HepG2 (cell line): ENCODE results near the gene NRBP1. TPM values are rescaled to one million over a fixed set of nuclear protein-coding genes. Genes with fewer than 3 reads are reported as not detected.
A peak's percentile ranks its signal among the peaks of the same experiment; 100 is the strongest.

Source experiments
- FOSL1 ChIP-seq: sonication (generic); formaldehyde crosslinking; IDR thresholded peaks from 2 replicates; pipeline ENCODE4 v1.9.0; 2021; ENCODE audit warnings: missing genetic modification reagents, borderline replicate concordance
- HCFC1 ChIP-seq: fragments of 150-350 bp; IDR thresholded peaks from 2 replicates; pipeline ENCODE4 v1.6.1; 2014; ENCODE audit warnings: low read depth, low read length
- HNF1A ChIP-seq, 2 experiments: sonication (generic) in 1 of 2; formaldehyde crosslinking in 1 of 2; IDR thresholded peaks; 2 replicates each; pipeline versions ENCODE4 v1.4.0 to v1.6.1; 2016 to 2020; ENCODE audit warnings: borderline replicate concordance in 1 of 2, low read depth in 1 of 2, mild to moderate bottlenecking in 1 of 2, missing genetic modification reagents in 1 of 2
- IRF2 ChIP-seq: IDR thresholded peaks from 2 replicates; pipeline ENCODE4 v1.6.1; 2018; ENCODE audit warnings: missing genetic modification reagents, missing compliant biosample characterization
- KAT8 ChIP-seq: IDR thresholded peaks from 2 replicates; pipeline ENCODE4 v1.6.1; 2016; ENCODE audit warnings: missing genetic modification reagents, missing compliant biosample characterization
- POLR2A ChIP-seq, 2 experiments: IDR thresholded peaks; 2 replicates each; pipeline ENCODE4 v1.6.1; 2011; ENCODE audit warnings: low read depth in 2 of 2, low read length in 2 of 2, mild to moderate bottlenecking in 1 of 2, moderate library complexity in 1 of 2; ENCODE audit not compliant: insufficient read depth in 1 of 2
- SKI ChIP-seq: fragments of 450-650 bp; IDR thresholded peaks from one replicate; pipeline ENCODE4 v1.6.1; 2018; ENCODE audit warnings: mild to moderate bottlenecking; ENCODE audit not compliant: partially characterized antibody
- SNAPC2 ChIP-seq: sonication (generic); formaldehyde crosslinking; IDR thresholded peaks from 2 replicates; pipeline ENCODE4 v1.8.1; 2022; ENCODE audit warnings: mild to moderate bottlenecking, missing genetic modification reagents
- TOPORS ChIP-seq: sonication (generic); formaldehyde crosslinking; IDR thresholded peaks from 2 replicates; pipeline ENCODE4 v1.8.0; 2023; ENCODE audit warnings: mild to moderate bottlenecking, missing genetic modification reagents
- ZNF121 ChIP-seq: sonication (generic); formaldehyde crosslinking; IDR thresholded peaks from 2 replicates; pipeline ENCODE4 v1.5.0; 2020; ENCODE audit warnings: mild to moderate bottlenecking, missing genetic modification reagents
- ZNF124 ChIP-seq: sonication (generic); formaldehyde crosslinking; IDR thresholded peaks from 2 replicates; pipeline ENCODE4 v1.4.0; 2020; ENCODE audit warnings: missing genetic modification reagents
- ZNF205 ChIP-seq: IDR thresholded peaks from 2 replicates; pipeline ENCODE4 v1.6.1; 2018; ENCODE audit warnings: missing biosample characterization, missing genetic modification reagents
- ZNF282 ChIP-seq: fragments of 450-650 bp; IDR thresholded peaks from 2 replicates; pipeline ENCODE4 v1.6.1; 2018; ENCODE audit not compliant: partially characterized antibody
- ZNF549 ChIP-seq: sonication (generic); formaldehyde crosslinking; IDR thresholded peaks from 2 replicates; pipeline ENCODE4 v1.5.0; 2020; ENCODE audit warnings: missing genetic modification reagents
- ZNF558 ChIP-seq: sonication (generic); formaldehyde crosslinking; IDR thresholded peaks from 2 replicates; pipeline ENCODE4 v1.9.0; 2022; ENCODE audit warnings: mild to moderate bottlenecking, missing genetic modification reagents, borderline replicate concordance
- ZNF670 ChIP-seq: sonication (generic); formaldehyde crosslinking; IDR thresholded peaks from 2 replicates; pipeline ENCODE4 v1.8.0; 2022; ENCODE audit warnings: mild to moderate bottlenecking, missing genetic modification reagents, borderline replicate concordance
- ZNF781 ChIP-seq: sonication (generic); formaldehyde crosslinking; IDR thresholded peaks from 2 replicates; pipeline ENCODE4 v1.5.1; 2020; ENCODE audit warnings: borderline replicate concordance, mild to moderate bottlenecking, missing genetic modification reagents; ENCODE audit errors: not compliant biosample characterization
- ZNF891 ChIP-seq: sonication (generic); formaldehyde crosslinking; IDR thresholded peaks from 2 replicates; pipeline ENCODE4 v1.5.0; 2020; ENCODE audit warnings: mild to moderate bottlenecking, missing genetic modification reagents
- polyA plus RNA-seq, 8 experiments: library from polyadenylated mRNA; depleted of rRNA in 3 of 8; stranded (reverse) in 7 of 8; unstranded in 1 of 8; fragments of >200 nt; fragmentation: Illumina TruSeq in 4 of 8; extraction: Trizol in 4 of 8; gene quantifications; 2 replicates each; pipeline versions ENCODE4 v1.2.1 to v1.2.3, GENCODE V29; 2011 to 2016; ENCODE audit warnings: low read depth in 4 of 8, missing spikeins in 1 of 8, mixed read lengths in 1 of 8; ENCODE audit not compliant: insufficient read depth in 1 of 8
- total RNA-seq, 5 experiments: library from RNA; depleted of rRNA; stranded (reverse); fragments of >200 nt; fragmentation: Illumina TruSeq; extraction: Trizol; gene quantifications; 2 replicates each; pipeline ENCODE4 v1.2.3, GENCODE V29; 2016; ENCODE audit warnings: low read depth in 1 of 5
- TF ChIP-seq, protein P1 (sequence below), 2 experiments: IDR thresholded peaks; 2 replicates each; pipeline ENCODE4 v1.6.1; 2011 to 2012; ENCODE audit warnings: low read length in 2 of 2, borderline replicate concordance in 1 of 2, low read depth in 1 of 2, mild to moderate bottlenecking in 1 of 2, moderate library complexity in 1 of 2
- TF ChIP-seq, protein P2 (sequence below): sonication (generic); formaldehyde crosslinking; IDR thresholded peaks from 2 replicates; pipeline ENCODE4 v1.4.0; 2020; ENCODE audit warnings: missing genetic modification reagents

Gene NRBP1
- total and polyA plus RNA-seq, 2 of the 13 experiments (the other 11 are each of a cell fraction or from before 2014, with no cell fraction given) = 165 to 240 TPM

- TF ChIP-seq, protein P1, sequence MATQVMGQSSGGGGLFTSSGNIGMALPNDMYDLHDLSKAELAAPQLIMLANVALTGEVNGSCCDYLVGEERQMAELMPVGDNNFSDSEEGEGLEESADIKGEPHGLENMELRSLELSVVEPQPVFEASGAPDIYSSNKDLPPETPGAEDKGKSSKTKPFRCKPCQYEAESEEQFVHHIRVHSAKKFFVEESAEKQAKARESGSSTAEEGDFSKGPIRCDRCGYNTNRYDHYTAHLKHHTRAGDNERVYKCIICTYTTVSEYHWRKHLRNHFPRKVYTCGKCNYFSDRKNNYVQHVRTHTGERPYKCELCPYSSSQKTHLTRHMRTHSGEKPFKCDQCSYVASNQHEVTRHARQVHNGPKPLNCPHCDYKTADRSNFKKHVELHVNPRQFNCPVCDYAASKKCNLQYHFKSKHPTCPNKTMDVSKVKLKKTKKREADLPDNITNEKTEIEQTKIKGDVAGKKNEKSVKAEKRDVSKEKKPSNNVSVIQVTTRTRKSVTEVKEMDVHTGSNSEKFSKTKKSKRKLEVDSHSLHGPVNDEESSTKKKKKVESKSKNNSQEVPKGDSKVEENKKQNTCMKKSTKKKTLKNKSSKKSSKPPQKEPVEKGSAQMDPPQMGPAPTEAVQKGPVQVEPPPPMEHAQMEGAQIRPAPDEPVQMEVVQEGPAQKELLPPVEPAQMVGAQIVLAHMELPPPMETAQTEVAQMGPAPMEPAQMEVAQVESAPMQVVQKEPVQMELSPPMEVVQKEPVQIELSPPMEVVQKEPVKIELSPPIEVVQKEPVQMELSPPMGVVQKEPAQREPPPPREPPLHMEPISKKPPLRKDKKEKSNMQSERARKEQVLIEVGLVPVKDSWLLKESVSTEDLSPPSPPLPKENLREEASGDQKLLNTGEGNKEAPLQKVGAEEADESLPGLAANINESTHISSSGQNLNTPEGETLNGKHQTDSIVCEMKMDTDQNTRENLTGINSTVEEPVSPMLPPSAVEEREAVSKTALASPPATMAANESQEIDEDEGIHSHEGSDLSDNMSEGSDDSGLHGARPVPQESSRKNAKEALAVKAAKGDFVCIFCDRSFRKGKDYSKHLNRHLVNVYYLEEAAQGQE (IDR thresholded peaks at IDR 0.05; ENCODE audit: borderline replicate concordance in 1 of 2, low read depth in 1 of 2, low read length in 2 of 2) = peak in 1 of 2 experiments; percentile 18; a peak in 3 of 4 replicates
- TF ChIP-seq HNF1A (IDR thresholded peaks at IDR 0.05; ENCODE audit: low read depth) = no peak
- TF ChIP-seq HNF1A (CRISPR knock-in tag; IDR thresholded peaks at IDR 0.05; ENCODE audit: borderline replicate concordance) = peak; percentile 40; the same call in 1 of the 2 replicates
- no peak for TF ChIP-seq ZNF124 (CRISPR knock-in tag)
- TF ChIP-seq IRF2 (CRISPR knock-in tag) = no peak
- no peak for TF ChIP-seq ZNF781 (CRISPR knock-in tag)
- TF ChIP-seq ZNF121 = no peak; the same call in 1 of the 2 replicates
- TF ChIP-seq POLR2A (IDR thresholded peaks at IDR 0.05; ENCODE audit: insufficient read depth in 1 of 2, low read depth in 2 of 2, low read length in 2 of 2) = peak; percentile 66 to 68
- TF ChIP-seq KAT8 (CRISPR knock-in tag) = no peak; the same call in 1 of the 2 replicates
- TF ChIP-seq SKI = peak; percentile 72
- no peak for TF ChIP-seq ZNF282
- TF ChIP-seq, protein P2, sequence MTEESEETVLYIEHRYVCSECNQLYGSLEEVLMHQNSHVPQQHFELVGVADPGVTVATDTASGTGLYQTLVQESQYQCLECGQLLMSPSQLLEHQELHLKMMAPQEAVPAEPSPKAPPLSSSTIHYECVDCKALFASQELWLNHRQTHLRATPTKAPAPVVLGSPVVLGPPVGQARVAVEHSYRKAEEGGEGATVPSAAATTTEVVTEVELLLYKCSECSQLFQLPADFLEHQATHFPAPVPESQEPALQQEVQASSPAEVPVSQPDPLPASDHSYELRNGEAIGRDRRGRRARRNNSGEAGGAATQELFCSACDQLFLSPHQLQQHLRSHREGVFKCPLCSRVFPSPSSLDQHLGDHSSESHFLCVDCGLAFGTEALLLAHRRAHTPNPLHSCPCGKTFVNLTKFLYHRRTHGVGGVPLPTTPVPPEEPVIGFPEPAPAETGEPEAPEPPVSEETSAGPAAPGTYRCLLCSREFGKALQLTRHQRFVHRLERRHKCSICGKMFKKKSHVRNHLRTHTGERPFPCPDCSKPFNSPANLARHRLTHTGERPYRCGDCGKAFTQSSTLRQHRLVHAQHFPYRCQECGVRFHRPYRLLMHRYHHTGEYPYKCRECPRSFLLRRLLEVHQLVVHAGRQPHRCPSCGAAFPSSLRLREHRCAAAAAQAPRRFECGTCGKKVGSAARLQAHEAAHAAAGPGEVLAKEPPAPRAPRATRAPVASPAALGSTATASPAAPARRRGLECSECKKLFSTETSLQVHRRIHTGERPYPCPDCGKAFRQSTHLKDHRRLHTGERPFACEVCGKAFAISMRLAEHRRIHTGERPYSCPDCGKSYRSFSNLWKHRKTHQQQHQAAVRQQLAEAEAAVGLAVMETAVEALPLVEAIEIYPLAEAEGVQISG (CRISPR knock-in tag) = peak; percentile 42
- no peak for TF ChIP-seq ZNF558
- TF ChIP-seq ZNF205 (CRISPR knock-in tag) = no peak
- TF ChIP-seq ZNF670 (CRISPR knock-in tag) = no peak; the same call in 1 of the 2 replicates
- no peak for TF ChIP-seq HCFC1
- no peak for TF ChIP-seq TOPORS (CRISPR knock-in tag)
- TF ChIP-seq SNAPC2 (CRISPR knock-in tag) = no peak
- 0 out of 2 replicates have a peak, but pooled peaks have one; percentile 36 for TF ChIP-seq FOSL1 (CRISPR knock-in tag)
- peak; percentile 81 for TF ChIP-seq ZNF891
- no peak for TF ChIP-seq ZNF549
Observed at GRCh38 chr2:27428978-27429541, 629 bp downstream of the NRBP1 start (continued).
